ENCODE results near the gene CDH2. TPM values are rescaled to one million over a fixed set of nuclear protein-coding genes. Genes with fewer than 3 reads are reported as not detected.

The CDH2 gene
- total and polyA plus RNA-seq, 2 experiments from 2014 or later: 81.8 to 117 TPM

GRCh38 chr18:28163201-28163775 lies 13.6 kb downstream of the CDH2 start:
- H2AFZ ChIP-seq: no peak overlapping the region
- H4K20me1 ChIP-seq (ENCODE audit: insufficient read depth, poor library complexity, severe bottlenecking): no peaks in the 10 kb centered on the region
- H3K9me2 ChIP-seq (replicated peaks; ENCODE audit: insufficient read depth): no peaks in the 10 kb centered on the region
- TF ChIP-seq EZH2phosphoT487 (IDR thresholded peaks at IDR 0.05; ENCODE audit: low read depth, severe bottlenecking, unreplicated experiment) (no peak), CTCF (IDR thresholded peaks at IDR 0.05; ENCODE audit: poor library complexity) (no peak), EZH2 (IDR thresholded peaks at IDR 0.05; ENCODE audit: borderline replicate concordance) (no peak)
- H3K9me3 ChIP-seq (ENCODE audit: low read depth): no peaks in the 10 kb centered on the region
- peaks cover 76% of the 10 kb centered on the region for H3K79me2 ChIP-seq
- no peaks in the 10 kb centered on the region for H3K27me3 ChIP-seq
- H3K4me2 ChIP-seq: peak overlapping the region; percentile 26
- H3K4me1 ChIP-seq (ENCODE audit: insufficient read depth): peaks cover 28% of the 10 kb centered on the region
- 85% methylated on average over 2 of the region's 2 CpGs for WGBS (ENCODE audit: low lambda C conversion rate, missing lambda C conversion rate)
- no peak overlapping the region for H3K4me3 ChIP-seq
- H3K36me3 ChIP-seq (replicated peaks; ENCODE audit: insufficient read depth, low read depth): no peaks in the 10 kb centered on the region
- no peak for DNase-seq (ENCODE audit: low spot score)
- peak overlapping the region; percentile 63 for H3K27ac ChIP-seq

GRCh38 chr18:28161608-28162599 lies 15.0 kb downstream of the CDH2 start:
- H3K27ac ChIP-seq: peak overlapping the region; percentile 71
- no peaks in the 10 kb centered on the region for H3K27me3 ChIP-seq
- WGBS (ENCODE audit: low lambda C conversion rate, missing lambda C conversion rate): 66% methylated on average over 9 of the region's 9 CpGs
- H3K4me2 ChIP-seq: peak overlapping the region; percentile 26
- no peaks in the 10 kb centered on the region for H3K9me2 ChIP-seq (replicated peaks; ENCODE audit: insufficient read depth)
- TF ChIP-seq EZH2 (IDR thresholded peaks at IDR 0.05; ENCODE audit: borderline replicate concordance) (no peak), EZH2phosphoT487 (IDR thresholded peaks at IDR 0.05; ENCODE audit: low read depth, severe bottlenecking, unreplicated experiment) (no peak), CTCF (IDR thresholded peaks at IDR 0.05; ENCODE audit: poor library complexity) (no peak)
- H2AFZ ChIP-seq: no peak overlapping the region
- peaks cover 34% of the 10 kb centered on the region for H3K4me1 ChIP-seq (ENCODE audit: insufficient read depth)
- no peaks in the 10 kb centered on the region for H3K36me3 ChIP-seq (replicated peaks; ENCODE audit: insufficient read depth, low read depth)
- DNase-seq (ENCODE audit: low spot score): peak; percentile 40
- H3K4me3 ChIP-seq: no peak overlapping the region
- H4K20me1 ChIP-seq (ENCODE audit: insufficient read depth, poor library complexity, severe bottlenecking): no peaks in the 10 kb centered on the region
- no peaks in the 10 kb centered on the region for H3K9me3 ChIP-seq (ENCODE audit: low read depth)
- H3K79me2 ChIP-seq: peaks cover 85% of the 10 kb centered on the region

GRCh38 chr18:28159055-28159454 lies 17.9 kb downstream of the CDH2 start:
- Histone ChIP-seq H3K9me3 (ENCODE audit: low read depth) (no peaks in the 10 kb centered on the region), H2AFZ (no peak overlapping the region), H3K36me3 (replicated peaks; ENCODE audit: insufficient read depth, low read depth) (no peaks in the 10 kb centered on the region), H3K9me2 (replicated peaks; ENCODE audit: insufficient read depth) (no peaks in the 10 kb centered on the region), H3K4me3 (no peak overlapping the region), H3K4me2 (no peak overlapping the region), H3K27me3 (no peaks in the 10 kb centered on the region), H3K79me2 (peaks cover 85% of the 10 kb centered on the region), H3K27ac (peak overlapping the region; percentile 71), H4K20me1 (ENCODE audit: insufficient read depth, poor library complexity, severe bottlenecking) (no peaks in the 10 kb centered on the region), H3K4me1 (ENCODE audit: insufficient read depth) (peaks cover 39% of the 10 kb centered on the region)
- TF ChIP-seq EZH2 (IDR thresholded peaks at IDR 0.05; ENCODE audit: borderline replicate concordance) (no peak), CTCF (IDR thresholded peaks at IDR 0.05; ENCODE audit: poor library complexity) (no peak), EZH2phosphoT487 (IDR thresholded peaks at IDR 0.05; ENCODE audit: low read depth, severe bottlenecking, unreplicated experiment) (no peak)
- 90% methylated on average over 2 of the region's 2 CpGs for WGBS (ENCODE audit: low lambda C conversion rate, missing lambda C conversion rate)
- DNase-seq (ENCODE audit: low spot score): no peak
